Measurements from ENCODE around the gene CEP128.

Gene CEP128

DNA sequence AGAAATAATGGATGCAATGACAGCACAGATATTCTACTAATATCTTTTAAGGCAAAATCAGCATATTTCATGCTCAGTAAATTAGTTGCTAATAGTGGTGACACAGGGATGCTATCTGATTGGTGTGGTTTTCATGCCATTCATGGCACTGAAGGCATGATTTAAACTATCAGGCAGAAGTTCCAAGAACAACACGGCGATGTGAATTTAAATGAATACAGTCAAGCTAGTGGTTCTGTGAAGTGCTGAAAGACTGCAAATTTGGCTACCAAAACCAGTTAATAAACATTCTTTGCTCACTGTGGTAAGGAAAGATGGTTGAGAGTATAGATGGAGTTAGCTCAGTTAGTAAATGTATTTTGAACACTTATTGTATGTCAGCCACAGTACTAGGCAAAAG is 458.2 kb downstream of the CEP128 start:
- ATAC-seq (replicated peaks; ENCODE audit: extremely low read depth, poor library complexity, severe bottlenecking) = no peak
- Mint-ChIP-seq H3K4me3 (no peak overlapping the region), H3K27me3 (no peaks in the 10 kb centered on the region), H3K9me3 (no peaks in the 10 kb centered on the region), H3K4me1 (no peaks in the 10 kb centered on the region), H3K36me3 (ENCODE audit: insufficient read depth) (peaks cover 2% of the 10 kb centered on the region), H3K27ac (ENCODE audit: low read depth) (no peak overlapping the region)
- no peak for DNase-seq (ENCODE audit: low spot score in 2 of 2)

DNA sequence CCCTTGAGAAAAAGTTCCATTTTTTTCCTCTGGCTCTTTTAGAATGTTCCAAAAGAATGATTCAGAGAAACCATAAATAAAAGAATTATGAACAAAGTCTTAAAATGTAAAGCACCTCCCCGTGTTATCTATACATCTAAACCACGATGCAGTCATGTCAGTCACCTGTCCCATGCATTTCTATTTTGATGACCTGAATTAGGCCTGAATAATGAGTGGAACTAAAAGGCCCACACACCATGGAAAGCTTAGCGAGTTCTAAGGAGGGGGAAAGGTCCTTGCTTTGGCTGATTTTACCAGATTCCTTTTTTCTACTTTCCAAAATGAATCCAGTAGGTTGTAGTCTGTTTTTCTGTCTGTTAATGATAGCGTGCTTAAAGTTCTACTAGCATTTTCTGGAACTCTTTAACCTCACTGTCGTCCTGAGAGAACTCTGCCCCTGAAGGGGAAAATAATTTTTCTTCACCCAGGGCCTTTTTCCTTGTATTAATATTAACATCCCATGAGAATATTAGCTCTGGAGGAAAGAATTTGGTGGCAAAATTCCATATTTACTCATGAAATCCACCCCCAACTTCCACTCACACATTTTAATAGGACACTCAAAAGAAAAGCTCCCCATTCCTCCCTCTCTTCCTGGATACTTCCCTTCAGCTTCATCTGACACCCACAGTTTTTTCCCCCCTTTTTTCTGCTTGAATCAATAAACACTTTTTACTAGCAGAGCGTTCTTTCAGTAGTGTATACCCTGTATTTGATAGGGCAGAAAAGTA is 464.0 kb downstream of the CEP128 start:
- ATAC-seq (replicated peaks; ENCODE audit: extremely low read depth, poor library complexity, severe bottlenecking) (no peak), DNase-seq (ENCODE audit: low spot score in 2 of 2) (no peak)
- Mint-ChIP-seq H3K4me1 (no peaks in the 10 kb centered on the region), H3K27me3 (no peaks in the 10 kb centered on the region), H3K9me3 (peaks cover 8% of the 10 kb centered on the region), H3K36me3 (ENCODE audit: insufficient read depth) (peaks cover 1% of the 10 kb centered on the region), H3K4me3 (no peak overlapping the region), H3K27ac (ENCODE audit: low read depth) (no peak overlapping the region)

DNA sequence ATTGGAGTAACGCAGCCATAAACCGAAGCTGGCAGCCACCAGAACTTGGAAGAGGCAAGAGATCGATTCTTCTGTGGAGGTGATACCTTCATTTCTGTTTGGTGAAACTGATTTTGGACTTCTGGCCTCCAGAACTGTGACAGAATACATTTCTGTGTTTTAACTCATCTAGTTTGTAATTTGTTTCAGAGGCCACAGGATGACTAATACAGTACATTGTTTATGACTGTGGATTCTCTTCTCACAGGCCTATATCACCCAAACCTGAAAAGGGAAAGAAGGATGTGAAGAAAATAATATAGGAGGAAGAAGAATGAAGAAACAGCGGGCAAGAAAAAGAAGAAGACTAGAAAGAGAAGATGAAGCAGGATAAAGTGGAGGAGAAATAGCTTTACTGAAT is 466.5 kb downstream of the CEP128 start:
- Mint-ChIP-seq H3K27me3 (no peaks in the 10 kb centered on the region), H3K27ac (ENCODE audit: low read depth) (no peak overlapping the region), H3K4me1 (no peaks in the 10 kb centered on the region), H3K36me3 (ENCODE audit: insufficient read depth) (peaks cover 1% of the 10 kb centered on the region), H3K4me3 (no peak overlapping the region), H3K9me3 (peaks cover 8% of the 10 kb centered on the region)
- no peak for DNase-seq (ENCODE audit: low spot score in 2 of 2)
- no peak for ATAC-seq (replicated peaks; ENCODE audit: extremely low read depth, poor library complexity, severe bottlenecking)

DNA sequence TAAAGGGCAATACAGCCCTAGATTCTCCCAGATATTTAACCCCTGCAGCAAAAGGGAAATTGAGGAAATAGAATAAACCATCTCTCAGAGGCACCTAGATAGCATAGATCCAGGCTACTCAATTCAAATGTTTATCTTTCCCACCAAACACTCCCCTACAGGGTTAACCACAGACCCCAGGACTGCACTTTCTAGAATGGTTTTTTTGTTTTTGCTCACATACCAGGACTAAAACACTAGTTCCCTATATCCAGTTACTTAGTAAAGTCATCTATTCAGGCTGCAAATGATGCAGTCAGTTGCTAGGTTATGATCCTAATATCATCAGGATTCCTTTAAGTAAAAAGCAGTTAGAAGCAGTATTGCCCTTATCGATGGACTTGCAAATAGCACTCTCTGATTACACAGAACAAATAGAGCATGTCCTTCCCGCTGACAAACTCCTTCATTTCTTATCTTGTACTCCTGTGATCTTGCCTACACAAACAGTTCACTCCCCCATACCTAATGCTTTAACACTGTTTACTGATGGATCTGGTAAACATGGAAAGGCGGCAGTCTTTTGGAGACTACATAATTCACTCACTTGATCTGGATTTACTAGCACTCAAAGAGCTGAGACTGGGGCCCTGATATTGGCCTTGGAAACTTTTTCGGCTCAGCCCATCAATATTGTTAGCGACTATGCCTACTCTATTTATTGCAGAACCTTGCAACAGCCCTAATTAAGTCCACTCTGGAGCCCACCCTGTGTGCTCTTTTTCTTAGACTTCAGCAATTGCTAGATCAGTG is 473.0 kb downstream of the CEP128 start:
- H3K27me3 Mint-ChIP-seq = no peaks in the 10 kb centered on the region
- no peaks in the 10 kb centered on the region for H3K4me1 Mint-ChIP-seq
- H3K27ac Mint-ChIP-seq (ENCODE audit: low read depth) = no peak overlapping the region
- H3K4me3 Mint-ChIP-seq = no peak overlapping the region
- peaks cover 5% of the 10 kb centered on the region for H3K9me3 Mint-ChIP-seq
- no peak for ATAC-seq (replicated peaks; ENCODE audit: extremely low read depth, poor library complexity, severe bottlenecking)
- DNase-seq (ENCODE audit: low spot score in 2 of 2) = no peak
- H3K36me3 Mint-ChIP-seq (ENCODE audit: insufficient read depth) = no peaks in the 10 kb centered on the region

DNA sequence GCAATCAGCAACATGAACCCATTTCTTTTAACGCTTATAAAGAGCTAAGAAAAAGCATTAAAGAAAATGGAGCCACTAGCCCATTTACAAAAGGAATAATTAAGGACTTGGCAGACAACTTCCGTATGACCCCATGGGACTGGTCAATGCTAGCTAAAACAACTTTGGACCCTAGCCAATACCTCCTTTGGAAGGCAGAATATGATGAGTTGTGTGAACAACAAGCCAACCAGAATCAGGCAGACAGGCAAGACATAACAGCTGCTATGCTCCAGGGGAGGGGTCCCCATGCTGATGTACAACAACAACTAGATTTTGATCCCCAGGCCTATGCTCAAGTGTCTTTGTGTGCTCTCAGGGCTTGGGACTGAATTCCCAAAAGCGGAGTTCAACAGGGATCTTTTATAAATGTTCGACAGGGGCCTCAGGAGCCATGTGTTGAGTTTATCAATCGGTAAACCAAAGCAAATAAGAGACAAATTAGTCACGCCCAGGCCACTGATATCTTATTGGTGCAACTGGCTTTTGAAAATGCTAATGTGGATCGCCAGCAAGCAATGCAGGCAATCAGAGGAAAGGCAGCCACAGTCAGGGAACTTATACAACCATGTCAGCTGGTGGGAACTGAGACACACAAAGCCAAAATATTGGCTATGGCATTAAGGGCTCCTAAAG is 475.9 kb downstream of the CEP128 start:
- Mint-ChIP-seq H3K4me3 (no peak overlapping the region), H3K27me3 (no peaks in the 10 kb centered on the region), H3K36me3 (ENCODE audit: insufficient read depth) (no peaks in the 10 kb centered on the region), H3K4me1 (no peaks in the 10 kb centered on the region), H3K9me3 (peaks cover 5% of the 10 kb centered on the region), H3K27ac (ENCODE audit: low read depth) (no peak overlapping the region)
- DNase-seq (ENCODE audit: low spot score in 2 of 2) (no peak), ATAC-seq (replicated peaks; ENCODE audit: extremely low read depth, poor library complexity, severe bottlenecking) (no peak)

DNA sequence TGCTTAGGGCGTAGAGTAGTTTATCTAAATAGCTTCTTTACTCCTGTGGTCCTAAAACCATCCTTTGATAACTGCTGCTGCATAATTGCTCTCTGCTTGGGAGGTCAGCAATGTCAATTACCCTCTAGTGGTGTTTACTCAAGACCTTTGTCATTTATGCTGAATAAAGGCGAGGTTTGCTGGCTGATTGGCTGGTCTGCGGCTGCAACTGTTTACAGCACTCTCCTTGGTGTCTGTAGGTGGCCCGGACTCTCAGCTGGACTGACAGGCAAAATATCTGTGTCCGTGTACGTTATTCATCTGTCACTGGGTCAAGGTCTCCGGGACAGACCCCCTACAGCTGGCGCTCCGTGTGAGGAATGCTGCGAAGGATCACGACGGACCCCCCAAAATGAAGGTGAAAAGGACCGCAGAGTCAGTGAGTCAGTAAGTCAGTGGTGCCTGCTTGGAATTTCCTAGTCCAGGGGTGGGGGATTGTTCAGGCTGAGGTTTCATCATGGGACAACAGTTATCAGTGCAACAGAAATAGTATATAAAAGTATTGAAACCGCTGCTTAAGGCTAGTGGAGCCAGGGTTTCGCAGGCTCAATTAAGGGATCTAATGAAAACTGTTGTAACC is 476.9 kb downstream of the CEP128 start:
- Mint-ChIP-seq H3K36me3 (ENCODE audit: insufficient read depth) (no peaks in the 10 kb centered on the region), H3K9me3 (peaks cover 5% of the 10 kb centered on the region), H3K27me3 (no peaks in the 10 kb centered on the region), H3K27ac (ENCODE audit: low read depth) (no peak overlapping the region), H3K4me1 (no peaks in the 10 kb centered on the region), H3K4me3 (no peak overlapping the region)
- DNase-seq (ENCODE audit: low spot score in 2 of 2) (no peak), ATAC-seq (replicated peaks; ENCODE audit: extremely low read depth, poor library complexity, severe bottlenecking) (no peak)

DNA sequence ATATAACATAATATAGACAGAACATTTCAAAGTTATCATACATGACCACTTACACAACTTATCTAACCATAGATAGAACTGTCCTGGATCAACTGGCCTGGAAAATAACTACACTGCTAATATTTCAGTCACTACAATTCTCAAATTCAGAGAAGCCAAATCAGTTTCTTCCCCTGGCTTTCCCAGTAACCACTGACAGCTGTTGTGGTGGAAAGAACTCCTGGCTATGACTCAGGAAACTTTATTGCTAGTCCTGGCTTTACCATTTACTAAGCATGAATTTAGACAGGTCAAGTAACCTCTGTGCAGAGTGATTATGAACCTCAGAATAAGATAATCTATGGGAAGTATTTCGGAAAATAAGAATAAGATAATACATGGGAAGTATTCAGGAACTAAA is 485.3 kb downstream of the CEP128 start:
- ATAC-seq (replicated peaks; ENCODE audit: extremely low read depth, poor library complexity, severe bottlenecking) = no peak
- DNase-seq (ENCODE audit: low spot score in 2 of 2) = no peak
- H3K27ac Mint-ChIP-seq (ENCODE audit: low read depth) = no peak overlapping the region
- H3K9me3 Mint-ChIP-seq = peaks cover 6% of the 10 kb centered on the region
- no peaks in the 10 kb centered on the region for H3K27me3 Mint-ChIP-seq
- H3K36me3 Mint-ChIP-seq (ENCODE audit: insufficient read depth) = no peaks in the 10 kb centered on the region
- H3K4me3 Mint-ChIP-seq = no peak overlapping the region
- H3K4me1 Mint-ChIP-seq = no peaks in the 10 kb centered on the region

DNA sequence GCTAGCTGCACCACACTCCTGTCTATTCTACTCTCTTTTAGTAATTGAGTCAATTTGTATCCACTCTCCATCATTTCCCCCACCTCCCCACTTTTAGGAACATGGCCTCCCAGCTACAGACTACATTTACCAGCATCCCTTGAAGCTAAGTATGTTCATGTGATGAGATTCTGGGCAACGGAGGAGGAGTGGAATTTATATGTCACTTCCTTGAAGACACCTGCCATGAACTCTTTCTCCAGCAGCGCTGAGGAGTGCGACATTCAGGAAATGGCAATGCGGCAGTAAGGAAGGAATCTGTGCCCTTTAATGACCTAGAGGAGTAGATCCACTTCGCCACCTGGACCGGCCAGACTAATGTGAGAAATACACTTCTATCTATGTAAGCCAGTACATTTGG is 486.5 kb downstream of the CEP128 start:
- peaks cover 8% of the 10 kb centered on the region for H3K9me3 Mint-ChIP-seq
- no peak overlapping the region for H3K27ac Mint-ChIP-seq (ENCODE audit: low read depth)
- ATAC-seq (replicated peaks; ENCODE audit: extremely low read depth, poor library complexity, severe bottlenecking) (no peak), DNase-seq (ENCODE audit: low spot score in 2 of 2) (no peak)
- H3K4me3 Mint-ChIP-seq = no peak overlapping the region
- no peaks in the 10 kb centered on the region for H3K4me1 Mint-ChIP-seq
- no peaks in the 10 kb centered on the region for H3K36me3 Mint-ChIP-seq (ENCODE audit: insufficient read depth)
- no peaks in the 10 kb centered on the region for H3K27me3 Mint-ChIP-seq

DNA sequence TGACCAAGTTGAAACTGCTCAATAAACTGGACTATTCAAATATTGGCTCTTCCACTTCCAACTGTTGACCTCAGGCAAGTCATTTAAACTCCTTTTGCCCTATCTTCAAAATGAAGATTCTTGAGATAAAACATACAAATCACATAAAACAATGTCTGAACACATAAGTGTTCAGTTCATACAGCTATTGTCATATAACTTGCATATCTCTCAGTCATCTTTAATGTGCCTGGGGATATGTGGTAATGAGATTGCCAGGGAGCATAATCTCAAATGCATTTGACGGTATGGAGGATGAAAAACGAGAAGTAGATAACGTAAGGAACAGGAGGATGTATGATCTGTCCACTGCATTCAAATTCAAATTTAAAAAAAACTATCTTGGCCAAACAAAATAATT is 493.3 kb downstream of the CEP128 start:
- DNase-seq (ENCODE audit: low spot score in 2 of 2) (no peak), ATAC-seq (replicated peaks; ENCODE audit: extremely low read depth, poor library complexity, severe bottlenecking) (no peak)
- Mint-ChIP-seq H3K27me3 (no peaks in the 10 kb centered on the region), H3K36me3 (ENCODE audit: insufficient read depth) (no peaks in the 10 kb centered on the region), H3K9me3 (peaks cover 8% of the 10 kb centered on the region), H3K4me3 (no peak overlapping the region), H3K4me1 (no peaks in the 10 kb centered on the region), H3K27ac (ENCODE audit: low read depth) (no peak overlapping the region)

DNA sequence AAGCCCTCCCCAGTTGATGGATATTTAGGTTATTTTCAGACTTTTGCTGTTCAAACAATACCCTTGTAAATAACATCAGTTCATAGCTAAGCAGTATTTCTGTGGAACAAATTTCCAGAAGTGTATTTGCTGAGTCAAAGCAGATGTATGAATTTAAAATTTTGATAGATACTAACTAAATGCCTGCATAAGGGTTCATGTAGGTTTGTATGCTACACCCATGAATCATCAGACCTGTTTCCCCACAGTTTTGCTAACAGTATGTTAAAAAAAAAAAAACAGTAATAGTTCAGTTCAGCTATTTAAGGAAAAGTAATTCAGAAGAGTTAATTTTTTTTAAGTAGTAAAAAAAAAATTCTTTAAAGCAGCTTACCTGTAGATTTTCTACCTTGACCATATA is 494.1 kb downstream of the CEP128 start:
- DNase-seq (ENCODE audit: low spot score in 2 of 2) = no peak
- Mint-ChIP-seq H3K4me3 (no peak overlapping the region), H3K27me3 (no peaks in the 10 kb centered on the region), H3K9me3 (peaks cover 8% of the 10 kb centered on the region), H3K36me3 (ENCODE audit: insufficient read depth) (no peaks in the 10 kb centered on the region), H3K27ac (ENCODE audit: low read depth) (no peak overlapping the region), H3K4me1 (no peaks in the 10 kb centered on the region)
- ATAC-seq (replicated peaks; ENCODE audit: extremely low read depth, poor library complexity, severe bottlenecking) = no peak
